Measurements from ENCODE around the gene ECE2. TPM values are rescaled to one million over a fixed set of nuclear protein-coding genes. Genes with fewer than 3 reads are reported as not detected.

Gene ECE2
- total RNA-seq, 1 experiment from 2014 or later = not detected

DNA sequence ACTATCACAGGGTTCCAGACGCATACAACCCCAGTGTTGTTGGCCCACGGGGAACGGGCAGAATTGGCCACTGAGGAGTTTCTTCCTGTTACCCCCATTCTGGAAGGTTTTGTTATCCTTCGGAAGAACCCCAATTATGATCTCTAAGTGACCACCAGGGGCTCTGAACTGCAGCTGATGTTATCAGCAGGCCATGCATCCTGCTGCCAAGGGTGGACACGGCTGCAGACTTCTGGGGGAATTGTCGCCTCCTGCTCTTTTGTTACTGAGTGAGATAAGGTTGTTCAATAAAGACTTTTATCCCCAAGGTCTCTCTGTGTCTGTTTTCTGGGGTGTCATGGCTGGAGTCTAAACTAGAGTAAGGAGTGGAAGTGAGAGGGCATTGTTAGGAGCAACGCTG, 32.9 kb downstream of the ECE2 start:
- intact Hi-C loops (cut with micrococcal nuclease; ENCODE audit: unreplicated experiment) = no loop called here
- Histone ChIP-seq H3K27ac (ENCODE audit: low read depth, low read length, poor library complexity, severe bottlenecking) (no peak overlapping the region), H3K36me3 (ENCODE audit: insufficient read depth, low read length, poor library complexity, severe bottlenecking) (peaks cover 53% of the 10 kb centered on the region), H3K27me3 (replicated peaks; ENCODE audit: insufficient read depth, low read depth, low read length, poor library complexity) (no peaks in the 10 kb centered on the region), H3K4me3 (ENCODE audit: low read depth, low read length, poor library complexity, severe bottlenecking) (no peak overlapping the region), H3K4me1 (ENCODE audit: insufficient read depth, low read length, poor library complexity, severe bottlenecking) (no peaks in the 10 kb centered on the region), H3K9me3 (ENCODE audit: low read depth, low read length, poor library complexity, severe bottlenecking) (no peaks in the 10 kb centered on the region)
- ChIA-PET CTCF (no interaction called here), POLR2A (ENCODE audit: low non-redundant PET) (no interaction called here)
- DNase-seq (ENCODE audit: low spot score) = no peak
- TF ChIP-seq EZH2 (IDR thresholded peaks at IDR 0.05; ENCODE audit: borderline replicate concordance, low read depth, low read length, poor library complexity, severe bottlenecking) = no peak
- TF ChIP-seq, protein P1, sequence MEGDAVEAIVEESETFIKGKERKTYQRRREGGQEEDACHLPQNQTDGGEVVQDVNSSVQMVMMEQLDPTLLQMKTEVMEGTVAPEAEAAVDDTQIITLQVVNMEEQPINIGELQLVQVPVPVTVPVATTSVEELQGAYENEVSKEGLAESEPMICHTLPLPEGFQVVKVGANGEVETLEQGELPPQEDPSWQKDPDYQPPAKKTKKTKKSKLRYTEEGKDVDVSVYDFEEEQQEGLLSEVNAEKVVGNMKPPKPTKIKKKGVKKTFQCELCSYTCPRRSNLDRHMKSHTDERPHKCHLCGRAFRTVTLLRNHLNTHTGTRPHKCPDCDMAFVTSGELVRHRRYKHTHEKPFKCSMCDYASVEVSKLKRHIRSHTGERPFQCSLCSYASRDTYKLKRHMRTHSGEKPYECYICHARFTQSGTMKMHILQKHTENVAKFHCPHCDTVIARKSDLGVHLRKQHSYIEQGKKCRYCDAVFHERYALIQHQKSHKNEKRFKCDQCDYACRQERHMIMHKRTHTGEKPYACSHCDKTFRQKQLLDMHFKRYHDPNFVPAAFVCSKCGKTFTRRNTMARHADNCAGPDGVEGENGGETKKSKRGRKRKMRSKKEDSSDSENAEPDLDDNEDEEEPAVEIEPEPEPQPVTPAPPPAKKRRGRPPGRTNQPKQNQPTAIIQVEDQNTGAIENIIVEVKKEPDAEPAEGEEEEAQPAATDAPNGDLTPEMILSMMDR (conservative IDR thresholded peaks at IDR 0.05; ENCODE audit: low read depth, low read length) = no peak
- TSS peak; percentile 48 for BruUV-seq (replicated peaks)

DNA sequence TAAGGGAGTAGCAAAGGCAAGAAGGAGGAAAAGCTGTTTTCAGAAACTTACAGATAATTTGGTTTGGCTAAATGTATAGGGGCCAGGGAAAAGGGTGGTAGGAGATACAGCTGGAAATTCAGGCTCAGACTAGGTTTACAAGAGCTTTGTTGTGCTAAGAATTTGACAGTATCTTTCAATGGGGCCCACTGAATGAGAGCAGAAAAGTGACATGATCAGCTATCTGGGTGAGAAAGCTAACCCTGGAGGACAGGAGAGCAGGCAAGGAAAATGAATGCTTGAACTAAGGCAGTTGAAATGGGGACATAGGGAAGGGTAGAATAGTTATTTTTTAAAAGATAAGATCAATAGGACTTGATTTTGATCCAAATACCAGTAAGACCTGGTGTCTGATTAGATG, 35.8 kb downstream of the ECE2 start:
- H3K4me3 ChIP-seq (ENCODE audit: low read depth, low read length, poor library complexity, severe bottlenecking) = no peak overlapping the region
- intact Hi-C loops (cut with micrococcal nuclease; ENCODE audit: unreplicated experiment) = no loop called here
- POLR2A ChIA-PET (ENCODE audit: low non-redundant PET) = no interaction called here
- no peaks in the 10 kb centered on the region for H3K27me3 ChIP-seq (replicated peaks; ENCODE audit: insufficient read depth, low read depth, low read length, poor library complexity)
- H3K4me1 ChIP-seq (ENCODE audit: insufficient read depth, low read length, poor library complexity, severe bottlenecking) = peaks cover 10% of the 10 kb centered on the region
- no peaks in the 10 kb centered on the region for H3K9me3 ChIP-seq (ENCODE audit: low read depth, low read length, poor library complexity, severe bottlenecking)
- BruUV-seq (replicated peaks) = no TSS peak
- TF ChIP-seq EZH2 (IDR thresholded peaks at IDR 0.05; ENCODE audit: borderline replicate concordance, low read depth, low read length, poor library complexity, severe bottlenecking) = no peak
- TF ChIP-seq, protein P1 (conservative IDR thresholded peaks at IDR 0.05; ENCODE audit: low read depth, low read length) = no peak
- peaks cover 29% of the 10 kb centered on the region for H3K36me3 ChIP-seq (ENCODE audit: insufficient read depth, low read length, poor library complexity, severe bottlenecking)
- no peak for DNase-seq (ENCODE audit: low spot score)
- CTCF ChIA-PET = no interaction called here
- H3K27ac ChIP-seq (ENCODE audit: low read depth, low read length, poor library complexity, severe bottlenecking) = no peak overlapping the region

DNA sequence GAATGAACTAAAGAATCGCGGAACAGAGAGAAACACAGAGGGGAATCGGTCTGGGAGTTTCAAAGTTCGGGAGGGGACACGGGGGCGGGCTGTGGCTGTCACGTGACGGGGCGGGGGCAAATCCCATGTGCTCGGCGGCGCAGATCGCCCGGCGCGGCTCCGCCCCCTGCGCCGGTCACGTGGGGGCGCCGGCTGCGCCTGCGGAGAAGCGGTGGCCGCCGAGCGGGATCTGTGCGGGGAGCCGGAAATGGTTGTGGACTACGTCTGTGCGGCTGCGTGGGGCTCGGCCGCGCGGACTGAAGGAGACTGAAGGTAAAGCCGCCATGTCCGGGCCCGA, 38.5 kb downstream of the ECE2 start, which contains the start of gene EIF4G1:
Gene EIF4G1 (plus strand): TSS at position 244 of the 337 bp plus-strand sequence. CDS start 1,191 bp downstream, outside the sequence.
- H3K27ac ChIP-seq (ENCODE audit: low read depth, low read length, poor library complexity, severe bottlenecking) = peak within 1 kb of the TSS; percentile 92

More for the DNA sequence above, 38.5 kb downstream of the ECE2 start, which contains the start of gene EIF4G1:
- Histone ChIP-seq H3K36me3 (ENCODE audit: insufficient read depth, low read length, poor library complexity, severe bottlenecking) (peaks cover 26% of the 10 kb centered on the region), H3K27me3 (replicated peaks; ENCODE audit: insufficient read depth, low read depth, low read length, poor library complexity) (no peaks in the 10 kb centered on the region), H3K9me3 (ENCODE audit: low read depth, low read length, poor library complexity, severe bottlenecking) (no peaks in the 10 kb centered on the region), H3K4me3 (ENCODE audit: low read depth, low read length, poor library complexity, severe bottlenecking) (peak within 1 kb of the TSS; percentile 93), H3K4me1 (ENCODE audit: insufficient read depth, low read length, poor library complexity, severe bottlenecking) (peaks cover 25% of the 10 kb centered on the region)
- POLR2A ChIA-PET (ENCODE audit: low non-redundant PET) = no interaction called here
- no TSS peak for BruUV-seq (replicated peaks)
- CTCF ChIA-PET = no interaction called here
- TF ChIP-seq, protein P1 (conservative IDR thresholded peaks at IDR 0.05; ENCODE audit: low read depth, low read length) = no peak
- no peak for TF ChIP-seq EZH2 (IDR thresholded peaks at IDR 0.05; ENCODE audit: borderline replicate concordance, low read depth, low read length, poor library complexity, severe bottlenecking)
- peak; percentile 95 for DNase-seq (ENCODE audit: low spot score)
- intact Hi-C loops (cut with micrococcal nuclease; ENCODE audit: unreplicated experiment) = loop anchor here (1.0 kb wide), 1 partner anchor 14 kb away; no protein-coding TSS in a partner anchor

All from A673 (cell line).